GM18508 (cell line): ENCODE measurements around the gene VDAC1.
"Not testable (repeated sequence)": the region's sequence is repeated elsewhere in the genome, so short reads cannot be mapped to it uniquely, and the experiment has no call there.

Experiments used
- ATAC-seq: cut with Tn5 transposase; IDR thresholded peaks from one replicate; pipeline ENCODE4 v1.9.1; 2021; ENCODE audit warnings: moderate number of reproducible peaks; ENCODE audit not compliant: insufficient read depth, unreplicated experiment

The VDAC1 gene

DNA sequence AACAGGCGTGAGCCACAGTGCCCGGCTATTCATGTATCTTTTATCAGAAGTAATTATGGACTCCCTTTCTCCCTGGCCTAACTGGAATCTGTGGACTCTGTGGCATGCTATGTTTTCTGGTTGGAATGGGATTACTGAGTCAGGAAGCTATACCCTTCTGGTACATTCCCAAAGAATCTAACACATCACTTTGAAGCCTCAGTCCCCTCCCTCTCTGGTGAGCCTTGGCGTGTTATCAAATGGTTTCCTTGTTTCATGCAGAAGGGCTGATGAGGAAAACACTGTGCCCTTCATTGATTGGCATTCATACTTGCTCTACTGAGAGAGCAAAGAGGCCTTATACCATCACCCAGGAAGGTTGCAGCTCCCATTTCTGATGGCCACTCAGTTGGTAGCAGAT, 59.2 kb downstream of the VDAC1 start:
- ATAC-seq, result no peak

DNA sequence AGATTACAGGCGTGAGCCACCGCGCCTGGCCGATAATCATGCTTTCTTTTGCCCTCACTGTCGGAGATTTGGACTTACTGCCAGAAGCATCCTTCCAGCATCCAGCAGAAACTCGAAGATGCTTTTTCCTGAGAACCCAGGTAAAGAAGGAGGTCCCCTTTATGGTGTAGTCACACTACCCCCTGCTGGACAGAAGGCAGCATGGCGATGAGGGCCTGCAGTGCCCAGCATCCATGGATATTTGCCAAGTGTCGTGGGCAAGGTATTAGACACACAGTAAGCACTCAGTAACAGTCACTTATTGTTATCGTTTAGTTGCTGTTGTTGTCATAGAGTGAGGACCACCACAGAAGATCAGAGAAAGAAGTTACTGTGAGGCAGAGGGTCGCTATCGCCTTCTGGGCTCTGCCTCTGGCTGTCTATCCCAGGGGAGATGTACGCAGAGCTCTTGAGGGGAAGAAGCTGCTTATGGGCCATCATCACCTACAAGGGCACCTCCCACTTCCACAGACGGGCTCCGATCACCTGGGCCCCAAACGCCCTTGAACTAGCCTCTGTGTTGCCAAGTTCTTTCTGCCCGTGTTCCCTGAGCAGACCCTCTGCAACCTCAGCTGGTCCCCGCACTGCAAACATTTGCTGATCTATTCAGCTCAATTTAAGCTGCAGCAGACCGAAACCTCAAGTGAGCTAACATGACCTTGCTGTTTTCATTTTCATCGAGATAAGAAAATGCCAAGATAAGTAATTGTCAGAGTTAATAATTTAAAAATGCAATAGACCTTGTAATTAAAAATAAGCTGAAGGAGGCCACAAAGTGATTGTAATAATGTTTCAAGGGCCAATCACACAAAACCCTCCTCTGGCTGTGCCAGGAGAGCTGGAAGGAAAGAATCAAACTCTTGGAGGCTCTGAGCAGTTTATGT, 60.3 kb downstream of the VDAC1 start:
- no peak for ATAC-seq

DNA sequence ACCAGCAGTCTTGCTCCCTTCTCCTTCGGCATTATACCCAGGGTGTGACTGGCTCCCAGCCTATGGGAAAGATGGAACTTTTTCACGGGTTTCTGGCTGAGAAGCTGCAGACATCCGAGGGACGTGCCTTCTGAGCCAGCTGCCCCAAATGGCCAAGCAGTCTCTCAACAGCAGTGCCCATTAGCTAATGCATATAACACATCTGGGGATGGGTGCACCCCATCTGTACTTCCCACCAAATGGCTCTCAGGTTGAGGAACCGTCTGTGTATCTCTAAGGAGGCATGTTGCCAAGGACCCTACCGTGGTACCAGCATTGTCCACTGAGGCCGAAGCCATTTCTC, 61.3 kb downstream of the VDAC1 start:
- no peak for ATAC-seq

DNA sequence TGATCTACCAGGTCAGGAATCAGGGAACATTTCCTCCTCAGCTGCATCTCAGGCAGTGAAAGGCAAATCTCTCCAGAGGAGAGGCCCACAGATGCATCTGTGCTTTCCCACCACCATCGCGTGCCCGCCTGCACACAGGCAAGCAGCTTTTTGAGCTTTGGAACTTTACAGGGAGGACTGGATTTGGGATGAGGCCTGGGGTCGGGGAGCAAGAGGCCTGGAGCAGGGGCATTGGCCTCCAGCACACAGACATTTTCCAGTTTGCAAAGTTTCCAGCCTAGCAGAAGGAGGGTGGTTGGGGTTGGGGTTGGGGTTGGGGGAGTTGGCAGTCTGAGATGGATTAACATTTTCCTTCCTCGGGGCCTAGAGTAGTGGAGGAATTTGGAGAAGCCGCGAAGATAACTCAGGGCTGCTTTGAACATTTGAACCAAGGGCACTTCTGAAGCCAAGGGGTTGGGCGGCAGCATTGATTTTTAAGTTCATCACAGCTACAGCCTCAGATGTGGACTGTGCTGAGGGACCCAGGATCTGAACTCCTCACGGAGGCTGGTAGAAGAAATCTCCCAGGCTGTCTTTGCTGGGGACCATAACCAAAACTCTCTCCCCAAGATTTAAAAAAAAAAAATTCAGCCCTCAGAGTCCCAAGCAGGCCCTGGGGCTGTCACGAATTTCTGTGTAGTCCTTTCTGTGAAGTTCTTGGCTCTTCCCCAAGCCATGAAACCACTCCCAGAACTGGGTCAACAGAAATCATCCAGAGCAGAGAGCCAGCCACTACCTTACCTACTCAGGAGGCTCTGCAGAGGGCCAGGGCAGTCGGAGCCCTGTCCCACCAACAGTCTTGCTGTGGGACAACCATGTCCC, 61.9 kb downstream of the VDAC1 start:
- no peak for ATAC-seq

DNA sequence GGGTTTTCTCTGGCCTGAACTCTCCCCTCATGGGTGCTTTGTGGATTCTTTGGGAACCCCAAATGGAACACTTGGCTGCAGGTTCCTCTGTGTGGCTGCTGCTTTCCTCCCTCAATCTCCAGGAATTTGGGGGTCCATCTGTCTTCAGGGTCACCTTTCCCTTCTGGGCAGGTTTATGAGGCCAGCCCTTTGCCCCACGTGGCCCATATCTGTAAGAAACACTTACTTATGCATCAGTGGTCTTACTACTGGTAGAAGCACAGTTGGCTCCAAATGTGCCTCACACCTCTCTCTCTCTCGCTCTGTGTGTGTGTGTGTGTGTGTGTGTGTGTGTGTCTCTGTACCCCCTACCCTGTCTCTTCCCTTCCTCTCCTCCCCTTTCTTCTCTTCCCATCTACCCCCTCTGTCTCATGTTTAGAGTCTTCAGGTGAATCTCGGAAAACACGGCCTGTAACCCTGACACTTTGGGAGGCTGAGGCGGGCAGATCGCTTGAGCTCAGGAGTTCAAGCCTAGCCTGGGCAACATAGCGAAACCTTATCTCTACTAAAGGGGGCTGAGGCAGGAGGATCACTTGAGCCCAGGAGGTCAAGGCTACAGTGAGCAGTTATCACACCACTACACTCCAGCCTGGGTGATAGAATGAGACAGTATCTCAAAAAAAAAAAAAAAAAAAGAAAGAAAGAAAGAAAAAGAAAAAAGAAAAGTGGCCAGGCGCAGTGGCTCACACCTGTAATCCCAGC, 63.1 kb downstream of the VDAC1 start:
- ATAC-seq, result no peak

DNA sequence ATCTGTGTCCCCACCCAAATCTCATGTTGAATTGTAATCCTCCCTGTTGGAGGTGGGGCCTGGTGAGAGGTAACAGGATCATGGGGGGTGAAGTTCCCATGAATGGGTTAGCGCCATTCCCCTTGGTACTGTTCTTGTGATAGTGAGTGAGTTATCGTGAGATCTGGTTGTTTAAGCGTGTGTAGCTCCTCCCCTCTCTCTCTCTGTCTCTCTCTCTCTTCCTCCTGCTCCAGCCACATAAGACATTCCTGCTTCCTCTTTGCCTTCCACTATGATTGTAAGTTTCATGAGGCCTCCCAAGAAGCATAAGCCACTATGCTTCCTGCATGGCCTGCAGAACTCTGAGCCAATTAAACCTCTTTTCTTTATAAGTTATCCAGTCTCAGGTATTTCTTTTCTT, 65.1 kb downstream of the VDAC1 start:
- ATAC-seq, result no peak

DNA sequence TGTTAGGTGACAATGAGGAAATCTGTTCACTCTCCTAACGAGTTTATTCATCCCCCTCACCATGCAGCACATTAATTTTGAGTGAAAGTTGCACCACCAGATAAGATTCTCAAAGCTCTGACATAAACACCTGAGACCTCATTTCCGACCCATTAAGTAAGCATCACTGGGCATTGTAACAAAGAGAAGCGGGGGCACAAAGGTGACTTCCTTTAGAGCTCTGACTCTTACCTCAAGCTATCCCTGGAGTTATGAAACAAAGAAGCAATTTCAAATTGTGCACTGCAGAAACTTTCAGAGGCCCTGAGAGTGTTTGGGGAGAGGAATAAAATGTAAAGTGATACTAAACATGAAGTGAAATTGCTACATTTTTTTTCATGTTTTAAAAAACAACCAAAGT, 65.8 kb downstream of the VDAC1 start:
- ATAC-seq, result no peak

DNA sequence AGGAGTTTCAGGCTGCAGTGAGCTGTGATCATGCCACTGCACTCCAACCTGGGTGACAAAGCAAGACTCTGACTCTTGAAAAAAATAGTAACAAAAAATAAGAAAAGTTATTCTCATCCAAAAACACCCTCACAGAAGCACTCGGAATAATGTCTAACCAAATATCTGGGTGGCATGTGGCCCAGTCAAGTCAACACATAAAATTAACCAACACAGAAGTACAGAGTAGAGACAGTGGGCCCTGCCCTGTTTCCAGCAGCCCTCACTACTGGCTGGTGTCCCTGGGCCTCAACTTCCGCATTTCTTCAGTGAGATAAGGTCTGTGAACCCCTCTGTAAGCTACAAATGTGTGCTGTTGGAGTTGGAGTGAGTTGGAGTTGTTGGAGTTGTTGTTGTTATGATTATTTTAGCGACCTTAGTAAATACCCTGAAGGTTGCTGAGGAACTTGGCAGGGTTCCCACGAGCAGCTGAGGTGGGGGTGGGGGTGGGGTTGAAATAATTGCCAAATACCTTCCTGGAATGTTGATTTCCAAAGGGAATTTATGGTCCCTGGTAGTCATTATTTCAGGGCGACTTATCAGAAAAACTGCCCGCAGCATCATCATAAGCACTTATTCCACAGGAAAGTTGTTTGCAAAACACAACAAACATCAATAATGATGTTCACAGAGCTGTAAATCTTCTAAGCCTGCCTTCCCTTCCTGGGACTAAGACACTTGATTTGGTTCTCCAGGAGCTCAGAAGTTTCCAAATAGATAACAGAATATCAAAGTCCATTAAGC, 66.5 kb downstream of the VDAC1 start:
- ATAC-seq, result no peak

DNA sequence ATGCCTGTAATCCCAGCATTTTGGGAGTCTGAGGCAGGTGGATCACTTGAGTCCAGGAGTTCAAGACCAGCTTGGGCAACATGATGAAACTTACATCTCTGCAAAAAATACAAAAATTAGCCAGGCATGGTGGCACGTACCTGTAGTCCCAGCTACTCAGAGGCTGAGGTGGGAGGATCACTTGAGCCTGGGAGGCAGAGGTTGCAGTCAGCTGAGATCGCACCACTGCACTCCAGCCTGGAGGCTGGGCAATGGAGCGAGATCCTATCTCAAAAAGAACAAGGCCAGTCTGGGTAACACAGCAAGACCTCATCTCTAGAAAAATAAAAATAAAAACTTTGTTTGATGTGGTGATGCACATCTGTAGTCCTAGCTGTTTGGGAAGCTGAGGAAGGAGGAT, 67.1 kb downstream of the VDAC1 start:
- not testable (repeated sequence) for ATAC-seq

DNA sequence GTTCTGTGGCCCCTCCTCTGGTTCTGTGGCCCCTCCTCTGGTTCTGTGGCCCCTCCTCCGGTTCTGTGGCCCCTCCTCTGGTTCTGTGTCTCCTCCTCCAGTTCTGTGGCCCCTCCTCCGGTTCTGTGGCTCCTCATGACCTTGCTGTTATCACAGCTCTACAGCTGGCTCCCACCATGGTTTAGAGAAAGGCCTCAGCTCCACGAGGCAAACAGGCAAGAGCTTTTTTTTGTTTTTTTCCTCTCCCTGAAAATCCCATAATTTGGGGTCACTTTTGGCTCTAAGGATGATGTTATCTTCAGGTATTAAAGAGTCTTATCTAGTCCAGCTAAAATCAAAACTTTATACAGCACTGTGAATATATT, 68.1 kb downstream of the VDAC1 start:
- ATAC-seq, result no peak

DNA sequence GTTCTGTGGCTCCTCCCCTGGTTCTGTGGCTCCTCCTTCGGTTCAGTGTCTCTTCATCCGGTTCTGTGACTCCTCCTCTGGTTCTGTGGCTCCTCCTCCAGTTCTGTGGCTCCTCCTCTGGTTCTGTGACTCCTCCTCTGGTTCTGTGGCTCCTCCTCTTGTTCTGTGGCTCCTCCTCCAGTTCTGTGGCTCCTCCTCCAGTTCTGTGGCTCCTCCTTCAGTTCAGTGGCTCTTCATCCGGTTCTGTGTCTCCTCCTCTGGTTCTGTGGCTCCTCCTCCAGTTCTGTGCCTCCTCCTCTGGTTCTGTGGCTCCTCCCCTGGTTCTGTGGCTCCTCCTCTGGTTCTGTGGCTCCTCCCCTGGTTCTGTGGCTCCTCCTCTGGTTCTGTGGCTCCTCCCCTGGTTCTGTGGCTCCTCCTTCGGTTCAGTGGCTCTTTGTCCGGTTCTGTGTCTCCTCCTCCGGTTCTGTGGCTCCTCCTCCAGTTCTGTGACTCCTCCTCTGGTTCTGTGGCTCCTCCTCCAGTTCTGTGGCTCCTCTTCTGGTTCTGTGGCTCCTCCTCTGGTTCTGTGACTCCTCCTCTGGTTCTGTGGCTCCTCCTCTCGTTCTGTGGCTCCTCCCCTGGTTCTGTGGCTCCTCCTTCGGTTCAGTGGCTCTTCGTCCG, 68.7 kb downstream of the VDAC1 start:
- not testable (repeated sequence) for ATAC-seq

DNA sequence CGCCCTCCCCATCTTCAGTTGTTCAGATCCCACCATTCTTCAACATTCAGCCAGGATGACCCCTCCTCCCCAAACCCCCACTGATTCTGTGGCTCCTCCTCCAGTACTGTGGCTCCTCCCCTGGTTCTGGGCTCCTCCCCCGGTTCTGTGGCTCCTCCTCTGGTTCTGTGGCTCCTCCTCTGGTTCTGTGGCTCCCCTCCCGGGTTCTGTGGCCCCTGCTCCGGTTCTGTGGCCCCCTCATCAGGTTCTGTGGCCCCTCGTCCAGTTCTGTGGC, 69.2 kb downstream of the VDAC1 start:
- no peak for ATAC-seq

DNA sequence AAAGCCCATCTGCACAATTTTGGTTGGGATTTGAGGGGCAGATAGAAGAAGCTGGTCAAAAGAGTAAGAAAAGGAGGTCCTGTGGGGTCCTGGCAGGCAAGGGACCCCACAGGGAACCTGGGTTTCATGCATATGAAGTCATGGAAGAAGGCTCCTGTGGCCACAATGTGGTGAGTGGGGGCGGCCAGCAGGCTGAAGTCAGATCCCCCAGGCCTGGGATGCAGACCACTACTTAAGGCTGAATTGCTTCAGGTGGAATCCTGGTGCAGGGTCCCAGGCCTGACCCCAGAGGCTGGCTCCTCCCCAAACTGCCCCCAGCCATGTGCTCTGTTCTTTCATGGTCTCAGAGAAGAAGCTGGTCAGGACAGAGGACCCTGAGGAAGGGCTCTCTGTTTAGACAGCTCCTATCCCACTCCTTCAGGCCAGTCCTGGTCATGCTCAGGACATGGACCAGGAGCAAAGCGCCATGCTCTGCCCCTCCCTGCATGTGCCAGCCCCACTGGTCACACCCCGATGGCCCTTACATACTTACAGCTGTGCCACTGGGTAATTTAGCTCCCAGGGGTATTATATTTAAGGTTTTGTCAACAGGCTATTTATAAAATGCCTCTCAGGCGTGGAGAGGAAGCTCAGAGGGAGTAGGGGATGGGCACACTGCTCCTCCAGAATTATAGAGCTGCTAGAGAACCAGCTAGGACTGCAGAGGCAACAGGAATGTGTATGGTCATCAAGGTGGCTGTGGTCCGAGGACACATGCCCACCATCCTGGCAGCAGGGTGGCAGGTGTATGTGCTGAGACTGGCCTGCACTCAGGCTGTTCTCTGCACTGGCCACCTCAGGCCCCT, 69.7 kb downstream of the VDAC1 start:
- no peak for ATAC-seq

DNA sequence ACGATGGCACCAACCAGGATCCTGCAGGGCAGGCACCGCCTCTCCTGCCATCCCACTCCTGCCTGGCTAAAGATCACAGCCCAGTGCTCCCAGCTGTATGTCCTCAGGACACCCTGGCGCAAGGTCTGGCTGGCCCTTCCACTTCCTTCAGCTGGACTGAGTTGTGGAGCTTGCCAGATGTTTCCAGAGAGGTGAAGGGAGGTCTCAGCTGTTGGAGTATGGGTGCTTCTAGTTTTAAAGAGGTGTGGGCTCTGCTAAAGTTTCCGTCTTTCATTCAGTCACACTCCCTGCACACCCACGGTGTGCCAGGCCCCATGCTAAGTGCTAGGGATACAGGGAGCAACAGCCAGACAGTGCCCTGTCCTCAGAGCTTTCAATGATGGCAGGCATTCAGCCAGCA, 70.5 kb downstream of the VDAC1 start:
- no peak for ATAC-seq

DNA sequence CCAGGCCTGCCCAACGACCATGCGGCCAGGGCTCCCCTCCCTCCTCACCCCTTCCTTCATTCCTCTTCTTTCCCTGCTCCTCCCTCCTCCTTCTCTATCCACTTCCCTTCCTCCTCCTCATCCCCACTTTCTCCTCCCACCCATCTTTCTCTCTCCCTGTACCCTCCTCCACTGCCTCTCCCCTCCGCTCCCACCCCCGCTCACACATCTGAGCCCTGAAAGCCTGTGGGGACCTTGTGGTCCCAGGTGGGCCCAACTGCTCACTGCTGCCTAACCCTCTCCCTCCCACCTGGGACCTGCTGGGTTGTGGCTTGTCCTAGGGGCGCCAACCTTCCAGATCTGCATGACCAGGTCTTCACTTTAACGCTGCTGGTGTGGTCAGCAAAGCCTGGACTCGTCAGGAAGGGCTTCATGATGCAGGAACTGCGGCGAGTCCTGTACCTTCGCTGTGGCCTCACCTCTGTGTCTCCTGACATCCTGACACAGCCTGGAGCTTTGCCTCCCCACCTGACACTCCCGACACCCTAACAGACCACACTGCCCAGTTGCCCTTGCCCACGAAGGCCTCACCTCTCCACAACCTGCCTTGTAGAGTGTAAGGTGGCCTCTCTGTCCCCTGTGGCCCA, 71.0 kb downstream of the VDAC1 start:
- no peak for ATAC-seq

DNA sequence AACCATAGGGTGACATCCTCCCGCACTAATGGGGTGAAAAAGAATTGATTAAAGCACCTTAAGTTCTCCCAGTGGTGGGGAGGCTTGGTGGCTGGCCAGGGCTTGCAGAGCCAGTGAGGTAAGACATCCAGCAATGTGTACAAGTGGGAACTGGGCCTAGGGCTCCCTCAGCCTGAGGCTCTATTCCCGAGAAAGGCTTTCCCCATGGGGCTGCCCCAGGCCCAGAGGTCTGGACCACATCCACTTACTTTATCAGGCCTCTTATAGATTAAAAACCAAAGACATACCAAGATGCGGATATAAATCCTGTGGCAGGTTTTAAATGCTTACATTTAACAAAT, 71.6 kb downstream of the VDAC1 start:
- ATAC-seq, result no peak

DNA sequence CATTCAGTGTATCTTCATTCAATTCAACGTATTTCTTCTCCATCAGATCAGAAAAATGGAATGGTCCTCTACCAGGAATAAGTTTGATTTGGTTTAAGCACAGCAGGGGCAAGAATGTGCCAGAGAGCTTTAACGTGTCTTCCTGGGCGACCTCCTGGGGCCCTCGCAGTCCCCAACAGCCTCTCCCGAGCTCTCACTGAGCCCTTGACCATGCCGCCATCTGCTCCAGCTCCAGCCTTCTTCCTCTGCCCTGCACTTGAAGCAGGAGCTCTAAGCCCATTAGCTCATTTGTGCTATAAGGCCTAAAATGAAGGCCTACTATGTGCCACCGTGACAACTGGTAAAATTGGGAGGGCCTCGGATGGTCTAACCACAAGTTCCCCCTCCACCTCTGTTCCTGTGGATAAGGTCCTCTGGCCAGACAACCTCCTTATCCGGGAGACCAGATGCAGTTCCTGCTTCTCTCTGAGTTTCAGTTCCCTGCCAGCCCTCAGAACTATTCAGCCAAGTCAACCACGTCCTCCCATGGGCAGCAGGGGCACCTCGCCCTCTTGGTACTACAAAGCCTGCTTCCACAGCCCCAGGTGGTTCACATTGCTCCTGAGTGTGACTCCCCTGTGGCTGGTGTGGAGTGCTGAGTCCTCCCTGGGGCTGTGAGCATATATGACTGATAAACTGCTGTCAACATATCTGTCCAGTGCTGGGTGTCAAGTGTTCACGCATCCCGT, 72.2 kb downstream of the VDAC1 start:
- ATAC-seq, result no peak

DNA sequence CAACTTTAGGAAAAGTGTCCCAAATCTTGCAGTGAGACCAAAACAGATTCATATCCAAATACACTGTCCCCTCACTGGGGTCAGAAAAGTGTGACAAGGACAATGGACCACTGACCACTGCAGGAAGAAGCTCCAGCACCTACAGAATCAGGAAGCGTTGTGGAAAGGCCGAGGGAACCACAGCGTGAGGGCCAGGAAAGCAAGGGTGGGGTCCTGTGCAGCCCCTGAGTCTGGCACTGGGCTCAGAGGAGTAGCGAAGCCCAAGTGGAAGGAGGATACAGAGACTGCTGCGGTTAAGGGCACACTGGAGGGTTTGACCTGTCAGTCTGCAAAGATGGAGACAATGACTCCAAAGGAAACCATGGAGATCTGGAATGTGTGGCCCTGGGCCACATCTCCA, 73.2 kb downstream of the VDAC1 start:
- ATAC-seq, result no peak
